Activated CD4-positive, alpha-beta T cell treated with anti-CD3 and anti-CD28 coated beads, Interleukin-2, amount 50 U/mL, for 4 hours (primary cell): Measurements from ENCODE around the gene B4GALNT4.
"Not testable (repeated sequence)": the region's sequence is repeated elsewhere in the genome, so short reads cannot be mapped to it uniquely, and the experiment has no call there.

Experiments used
- DNase-seq, 2 experiments: peaks; one replicate each; pipeline ENCODE4 v3.0.0-alpha.2; 2020

Gene B4GALNT4

DNA sequence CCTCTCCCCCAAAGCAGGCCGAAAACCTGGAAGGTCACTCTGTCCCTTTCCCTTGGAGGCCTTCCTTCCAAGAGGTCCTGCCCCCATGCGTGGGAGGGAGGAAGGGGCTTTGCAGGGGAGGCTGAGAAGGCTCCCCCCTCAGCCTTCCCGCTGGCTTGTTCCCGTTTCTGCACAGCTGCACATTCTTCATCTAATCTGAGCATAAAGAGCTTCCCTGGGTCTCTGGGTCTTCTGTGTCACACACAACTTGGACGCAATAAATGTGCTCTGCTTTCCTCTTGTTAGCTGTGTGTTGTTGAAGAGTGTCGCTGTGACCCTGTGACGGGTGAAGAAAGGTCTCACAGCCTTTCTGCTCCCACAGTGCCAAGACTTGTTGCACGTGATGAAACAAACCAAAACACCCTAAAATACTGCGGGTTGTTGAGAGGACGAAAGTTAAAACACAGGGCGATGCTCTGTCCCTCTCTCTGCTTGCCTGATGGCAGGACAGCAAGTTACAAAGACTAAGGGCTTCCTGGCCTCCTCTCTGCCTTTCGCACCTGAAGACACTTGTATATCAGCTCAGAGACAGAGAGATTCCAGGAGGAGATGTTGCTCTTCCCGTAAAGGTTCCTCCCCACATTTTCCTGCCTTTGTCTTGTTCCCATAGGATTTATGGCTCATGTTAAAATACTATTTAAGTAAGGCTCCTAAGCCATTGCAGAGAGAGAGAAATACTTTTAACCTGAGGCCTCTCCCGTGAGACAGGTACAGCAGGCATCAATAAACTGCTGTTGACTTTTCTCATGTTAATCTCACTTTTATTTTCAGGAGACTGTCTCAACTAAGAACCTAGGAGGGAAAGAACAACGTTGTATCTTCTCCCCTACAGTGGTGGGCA, 33.3 kb upstream of the B4GALNT4 start:
- DNase-seq = no peak

DNA sequence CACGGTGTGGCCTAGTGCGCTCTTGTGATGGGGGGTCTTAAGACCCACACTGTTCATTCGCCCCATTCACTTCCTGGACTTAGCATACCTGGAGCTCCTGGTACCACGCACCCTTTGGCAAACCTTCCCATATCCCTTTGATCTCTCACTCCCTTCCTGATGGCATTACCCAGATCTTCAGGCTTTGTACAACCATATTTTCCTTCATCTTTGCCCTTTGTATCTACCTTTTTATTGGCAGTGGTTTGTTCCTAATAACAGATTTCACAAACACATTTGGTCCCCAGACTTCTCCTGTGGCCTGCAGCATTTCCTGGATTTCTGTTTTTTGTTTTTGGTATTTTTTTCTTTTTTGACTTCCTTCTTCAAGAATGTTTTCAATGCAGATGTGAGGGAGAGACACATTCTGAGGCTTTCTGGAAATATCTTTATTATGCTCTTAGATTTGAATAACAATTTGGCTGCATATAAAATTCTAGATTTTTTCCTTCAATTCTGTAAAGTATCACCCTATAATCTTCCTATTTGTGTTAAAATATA, 32.6 kb upstream of the B4GALNT4 start:
- DNase-seq = no peak

DNA sequence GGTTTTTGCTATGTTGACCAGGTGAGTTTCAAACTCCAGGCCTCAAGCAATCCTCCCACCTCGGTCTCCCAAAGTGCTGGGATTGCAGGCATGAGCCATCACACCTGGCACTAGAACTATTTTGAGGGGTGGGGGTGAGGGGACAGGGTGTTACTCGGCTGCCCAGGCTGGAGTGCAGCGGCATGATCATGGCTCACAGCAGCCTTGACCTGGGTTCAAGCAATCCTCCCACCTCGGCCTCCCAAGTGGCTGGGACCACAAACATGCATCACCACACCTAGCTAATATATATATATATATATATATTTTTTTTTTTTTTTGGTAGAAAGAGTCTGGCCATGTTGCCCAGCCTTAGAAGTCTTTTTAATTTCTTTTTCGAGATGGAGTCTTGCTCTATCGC, 31.6 kb upstream of the B4GALNT4 start:
- no peak for DNase-seq

DNA sequence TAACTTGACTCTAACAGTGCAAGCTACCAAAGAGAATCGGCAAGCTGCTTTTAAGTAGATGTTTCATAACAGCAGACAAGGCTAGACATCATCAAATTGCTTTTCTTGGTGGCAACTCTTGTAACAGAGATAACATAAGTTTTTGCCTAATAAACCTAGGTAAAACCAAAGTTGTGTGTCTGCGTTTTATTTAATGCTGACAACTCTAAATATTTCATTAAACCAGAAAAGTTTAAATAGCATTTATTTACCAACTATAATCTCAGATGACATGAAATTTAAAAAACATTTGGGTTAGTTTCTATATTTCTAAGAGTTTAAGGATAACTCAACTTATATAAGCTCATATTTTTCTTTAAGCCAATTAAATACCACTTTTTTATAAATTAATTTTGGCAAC, 29.3 kb upstream of the B4GALNT4 start:
- DNase-seq = no peak

DNA sequence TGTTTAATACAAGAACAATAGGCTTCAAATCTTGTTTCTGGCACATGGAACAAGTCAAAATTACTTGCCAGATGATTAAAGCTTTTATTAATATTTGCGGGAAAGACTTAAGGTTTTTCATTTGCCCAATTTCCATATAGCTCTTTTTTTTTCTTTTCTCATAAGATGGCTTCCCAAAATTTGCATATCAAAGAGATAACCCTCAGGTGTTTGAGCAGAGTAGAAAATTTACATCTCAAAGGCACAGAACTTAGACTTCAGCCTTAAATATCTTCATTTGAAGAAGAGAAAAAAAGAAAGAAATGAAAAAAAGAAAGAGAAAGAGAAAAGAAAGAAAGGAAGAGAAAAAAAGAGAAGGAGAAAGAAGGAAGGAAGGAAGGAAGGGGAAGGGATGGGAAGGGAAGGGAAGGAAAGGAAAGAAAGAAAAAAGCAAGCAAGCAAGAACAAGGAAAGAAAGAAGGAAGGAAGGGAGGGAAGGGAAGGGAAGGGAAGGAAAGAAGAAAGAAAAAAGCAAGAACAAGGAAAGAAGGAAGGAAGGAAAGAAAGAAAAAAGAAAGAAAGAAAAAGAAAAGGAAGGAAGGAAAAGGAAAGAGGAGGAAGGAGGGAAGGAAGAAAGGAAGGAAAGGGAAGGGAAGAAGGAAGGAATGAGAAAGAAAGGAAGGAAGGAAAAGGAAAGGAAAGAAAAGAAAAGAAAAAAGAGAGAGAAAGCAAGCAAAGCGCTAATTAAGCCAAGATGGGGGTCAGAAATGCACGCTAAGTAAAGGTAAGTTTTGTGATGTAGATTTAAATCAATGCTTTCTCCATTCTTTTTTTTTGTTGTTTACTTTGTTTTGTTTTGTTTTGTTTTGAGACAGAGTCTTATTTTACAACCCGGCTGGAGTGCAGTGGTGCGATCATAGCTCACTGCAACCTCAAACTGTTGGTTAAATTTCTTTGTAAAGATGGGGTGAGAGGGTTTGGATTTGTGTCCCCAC, 28.5 kb upstream of the B4GALNT4 start:
- no peak for DNase-seq

DNA sequence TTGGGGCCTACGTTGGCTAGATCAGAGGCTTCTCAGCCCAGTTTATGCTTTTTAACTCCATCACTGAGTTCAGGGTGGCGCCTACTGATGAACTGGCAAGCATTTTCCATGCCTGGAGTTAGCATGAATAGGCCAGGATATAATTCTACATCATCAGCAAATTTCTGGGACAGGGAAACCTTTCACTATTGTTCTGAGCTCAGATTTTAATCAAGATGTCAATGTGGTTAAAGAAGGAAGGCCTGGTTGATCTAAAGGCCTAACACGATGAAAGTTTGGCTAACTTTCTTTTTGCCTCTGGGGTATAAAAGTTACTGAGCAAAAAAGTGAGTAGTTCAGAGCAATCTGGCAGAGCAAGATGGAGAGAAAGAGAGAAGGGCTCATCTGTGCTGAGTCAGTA, 27.0 kb upstream of the B4GALNT4 start:
- DNase-seq = no peak

DNA sequence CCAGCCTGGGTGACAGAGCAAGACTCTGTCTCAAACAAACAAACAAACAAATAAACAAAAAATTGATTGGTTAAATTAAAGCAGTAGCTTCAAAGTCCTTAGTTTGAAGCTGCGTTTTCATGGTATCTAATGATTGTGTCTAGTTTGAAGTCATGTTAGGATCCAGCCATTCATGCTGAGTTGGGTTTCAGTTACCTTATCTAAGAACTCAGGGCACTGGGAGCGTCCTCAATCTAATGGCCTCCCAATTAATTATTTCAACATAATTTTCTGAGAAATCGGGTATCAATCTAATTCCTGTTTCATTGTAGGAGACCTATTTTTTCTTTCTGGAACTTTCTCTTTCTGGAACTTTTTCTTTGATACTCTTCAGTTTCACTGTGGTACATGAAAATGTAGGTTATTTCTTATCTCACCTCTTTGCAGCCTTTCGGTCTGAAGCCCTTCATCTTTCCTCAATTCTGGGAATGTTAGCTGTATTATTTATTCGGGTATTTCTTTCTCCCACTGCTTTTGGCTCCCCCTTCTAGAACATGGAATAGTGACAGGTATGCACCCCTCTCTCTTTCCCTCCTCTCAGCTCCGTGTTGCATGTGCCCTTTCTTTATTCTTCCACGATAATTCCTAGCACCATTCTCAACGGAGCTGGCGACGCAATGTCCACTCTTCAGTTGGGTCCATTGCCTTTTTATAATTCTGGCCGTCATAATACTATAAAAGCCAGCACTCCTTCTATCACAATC, 24.3 kb upstream of the B4GALNT4 start:
- no peak for DNase-seq

DNA sequence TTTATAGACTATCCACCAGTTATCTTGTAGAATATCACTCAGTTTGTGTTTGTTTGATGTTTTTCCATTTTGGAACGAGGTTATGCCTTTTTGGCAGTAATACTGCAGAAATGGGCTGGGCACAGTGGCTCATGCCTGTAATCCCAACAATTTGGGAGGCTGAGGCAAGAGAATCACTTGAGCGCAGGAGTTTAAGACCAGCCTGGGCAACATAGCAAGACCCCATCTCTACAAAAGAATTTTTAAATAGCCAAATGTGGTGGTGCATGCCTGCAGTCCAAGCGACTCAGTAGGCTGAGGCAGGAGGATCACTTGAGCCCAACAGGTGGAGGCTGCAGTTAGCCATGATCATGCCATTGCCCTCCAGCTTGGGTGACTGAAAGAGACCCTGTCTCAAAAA, 22.8 kb upstream of the B4GALNT4 start:
- no peak for DNase-seq

DNA sequence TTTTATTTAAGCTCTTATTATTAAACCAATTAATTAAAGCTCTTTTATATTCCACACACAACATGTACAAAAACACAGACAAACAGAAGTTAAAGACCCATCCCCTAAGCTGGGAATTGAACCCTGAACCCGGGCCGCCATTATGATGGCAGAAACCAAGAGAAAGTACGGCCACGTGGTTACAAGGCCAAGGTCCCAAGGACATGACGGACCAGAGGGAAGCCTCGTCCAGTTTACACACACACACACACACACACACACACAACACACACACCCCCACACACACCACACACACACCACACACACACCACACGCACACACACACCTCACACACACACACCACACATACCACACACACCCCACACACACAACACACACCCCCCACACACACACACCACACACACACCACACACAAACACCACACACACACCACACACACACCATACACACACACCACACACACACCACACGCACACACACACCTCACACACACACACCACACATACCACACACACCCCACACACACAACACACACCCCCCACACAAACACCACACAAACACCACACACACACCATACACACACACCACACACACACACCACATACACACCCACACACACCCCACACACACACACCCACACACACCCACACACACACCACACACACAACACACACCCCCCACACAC, 19.9 kb upstream of the B4GALNT4 start:
- DNase-seq = not testable (repeated sequence)

DNA sequence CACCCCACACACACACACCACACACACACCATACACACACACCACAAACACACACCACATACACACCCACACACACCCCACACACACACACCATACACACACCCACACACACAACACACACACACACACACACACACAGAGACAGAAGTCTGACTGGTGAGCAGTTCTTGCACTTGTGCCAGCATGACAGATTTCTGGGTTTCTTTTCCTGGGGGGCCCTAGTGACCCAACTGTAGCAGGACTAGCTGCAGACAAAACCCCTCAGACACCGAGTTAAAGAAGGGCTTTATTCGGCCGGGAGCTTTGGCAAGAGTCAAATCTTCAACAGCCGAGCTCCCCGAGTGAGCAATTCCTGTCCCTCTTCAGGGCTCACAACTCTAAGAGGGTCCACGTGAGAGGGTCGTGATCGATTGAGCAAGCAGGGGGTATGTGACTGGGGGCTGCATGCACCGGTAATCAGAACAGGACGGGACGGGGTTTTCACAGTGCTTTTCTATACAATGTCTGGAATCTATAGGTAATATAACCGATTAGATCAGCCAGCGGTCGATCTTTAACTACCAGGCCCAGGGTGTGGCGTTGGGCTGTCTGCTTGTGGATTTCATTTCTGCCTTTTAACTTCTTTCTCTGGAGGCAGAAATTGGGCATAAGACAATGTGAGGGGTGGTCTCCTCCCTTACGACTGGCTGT, 19.1 kb upstream of the B4GALNT4 start:
- not testable (repeated sequence) for DNase-seq

DNA sequence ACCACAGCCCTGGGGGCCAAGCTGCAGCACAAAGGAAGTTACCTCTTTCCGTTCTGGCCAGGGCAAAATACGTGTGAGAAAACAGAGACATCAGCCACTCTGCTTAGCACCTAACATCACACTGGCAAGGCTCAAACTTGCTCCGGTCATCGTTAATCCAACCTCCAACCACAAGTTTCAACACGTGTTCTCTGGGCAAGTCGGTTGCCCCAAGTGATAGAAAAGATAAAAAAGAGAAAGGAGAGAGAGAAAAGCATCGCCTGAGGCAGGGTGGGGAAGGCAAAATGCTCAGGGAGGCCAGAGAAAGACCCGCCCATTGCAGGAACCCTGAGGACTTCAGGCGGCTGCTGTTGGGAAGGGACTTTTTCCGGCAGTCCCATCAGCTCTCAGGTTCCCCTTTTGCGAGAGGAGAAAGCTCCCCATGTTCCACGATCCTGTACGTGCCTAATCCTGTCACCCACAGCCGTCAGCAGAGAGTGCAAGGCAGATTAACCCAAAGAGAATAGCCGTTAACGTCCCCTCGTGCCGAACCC, 18.5 kb upstream of the B4GALNT4 start:
- no peak for DNase-seq

DNA sequence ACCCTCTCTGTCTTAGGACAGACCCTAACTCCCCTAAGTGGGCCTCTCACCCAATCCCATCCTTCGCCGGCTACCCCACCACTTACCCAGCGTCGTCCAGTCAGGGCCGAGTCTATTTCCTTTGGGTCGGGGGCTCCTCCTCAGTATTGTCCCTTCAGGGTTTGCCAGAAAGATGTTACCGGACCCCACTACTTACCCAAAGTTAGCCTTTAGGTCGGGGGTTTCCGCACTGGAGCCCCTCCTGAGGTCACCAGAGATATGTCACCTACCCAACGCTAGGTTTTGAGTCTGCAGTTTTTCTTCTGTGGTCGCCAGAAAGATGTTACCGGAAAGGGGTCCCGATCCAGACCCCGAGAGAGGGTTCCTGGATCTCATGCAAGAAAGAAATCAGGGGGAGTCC, 17.9 kb upstream of the B4GALNT4 start:
- no peak for DNase-seq

DNA sequence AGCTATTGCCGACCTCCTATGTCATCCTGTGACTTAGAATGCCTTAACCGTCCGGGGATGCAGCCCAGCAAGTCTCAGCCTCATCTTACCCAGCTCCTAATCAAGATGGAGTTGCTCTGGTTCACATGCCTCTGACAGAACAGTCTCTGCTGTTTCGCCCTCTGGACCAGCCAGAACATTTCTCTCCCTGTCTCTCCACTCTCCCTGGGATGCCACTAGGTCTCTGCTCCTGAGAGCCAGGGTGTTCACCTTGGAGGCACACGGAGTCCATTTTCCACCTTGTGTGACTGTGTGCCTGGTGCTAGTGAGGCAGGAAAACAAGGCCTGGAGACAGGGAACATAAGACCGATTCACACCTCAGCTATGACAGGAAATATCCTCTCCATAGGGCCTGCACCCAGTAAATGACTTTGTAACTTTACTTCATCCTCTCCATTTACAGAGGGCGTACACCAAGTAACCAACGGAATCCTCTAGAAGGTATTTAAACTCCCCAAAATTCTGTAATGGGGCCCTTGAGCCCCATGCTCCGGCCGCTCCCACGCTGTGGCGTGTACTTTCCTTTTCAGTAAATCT, 16.8 kb upstream of the B4GALNT4 start:
- DNase-seq = no peak

DNA sequence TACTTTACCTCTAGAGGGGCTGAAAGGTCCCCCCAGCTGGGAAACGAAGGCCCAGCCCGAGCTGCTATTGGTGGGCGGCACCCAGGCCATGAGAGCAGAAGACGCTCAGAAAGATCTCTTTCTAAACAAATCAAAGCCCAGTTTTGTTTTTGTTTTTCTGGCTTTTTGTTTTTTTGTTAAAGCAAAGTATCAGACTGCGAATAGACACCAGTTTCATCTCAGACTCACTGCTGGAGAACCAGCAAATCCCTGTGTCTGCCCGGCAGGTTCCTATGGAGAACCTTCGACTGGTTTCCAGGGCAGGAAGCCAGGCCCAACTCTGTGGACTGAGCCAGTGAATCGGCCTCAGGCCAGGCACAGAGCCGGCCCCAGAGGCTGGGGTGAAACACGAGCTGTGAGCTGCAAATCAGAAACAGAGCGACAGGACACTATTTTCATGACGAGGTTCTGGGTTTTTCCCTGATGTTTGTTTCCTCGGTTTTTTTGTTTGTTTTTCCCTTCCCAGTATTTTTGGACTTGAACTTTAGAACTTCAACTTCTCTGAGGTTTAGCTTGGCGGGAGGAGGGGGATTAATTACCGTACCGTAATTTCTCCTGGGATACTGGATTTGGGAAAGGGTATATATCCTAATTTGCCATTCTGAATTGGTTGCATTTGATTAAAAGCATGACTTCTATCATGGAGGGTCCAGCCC, 16.0 kb upstream of the B4GALNT4 start:
- no peak for DNase-seq

DNA sequence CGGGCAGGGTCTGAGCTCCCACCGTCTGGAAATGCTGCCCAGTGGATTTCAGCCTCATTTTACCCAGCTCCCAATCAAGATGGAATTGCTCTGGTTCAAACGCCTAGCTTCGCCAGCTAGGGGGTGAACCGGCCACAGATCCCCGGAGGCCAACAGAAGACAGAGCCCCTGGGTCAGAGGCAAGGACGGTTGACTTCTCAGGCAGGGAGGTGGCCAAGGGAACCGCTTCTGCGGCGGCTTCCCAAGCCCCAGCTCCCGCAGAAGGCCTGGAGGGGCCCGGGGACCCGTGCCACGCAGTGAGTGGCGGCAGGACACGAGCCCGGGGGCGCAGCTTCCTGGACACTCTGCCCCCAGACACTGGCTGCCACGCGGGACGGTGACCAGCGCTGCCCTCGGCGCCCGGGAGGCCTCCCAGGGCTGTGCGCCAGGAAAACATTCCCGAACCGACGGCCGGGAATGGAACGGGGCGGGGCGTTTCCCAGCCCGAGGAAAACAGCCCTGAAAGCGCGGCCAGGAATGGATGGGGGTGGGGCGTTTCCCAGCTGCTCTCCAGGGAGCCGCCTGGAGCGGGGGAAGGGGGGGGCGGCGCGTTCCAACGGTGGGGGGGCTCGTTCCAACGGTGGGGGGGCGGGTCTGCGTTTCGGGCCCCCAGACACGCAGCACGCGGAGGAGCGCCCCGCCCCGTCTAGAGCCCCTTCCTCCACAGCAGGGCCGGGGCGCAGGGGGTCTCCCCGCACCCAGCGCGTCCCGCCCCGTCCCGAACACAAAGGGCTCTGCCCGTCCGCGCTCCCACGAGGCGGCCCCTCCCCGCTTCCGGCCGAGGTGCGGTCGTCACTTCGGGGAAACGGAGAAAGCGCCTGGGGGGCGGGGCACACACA, 13.5 kb upstream of the B4GALNT4 start:
- DNase-seq = peak; percentile 81 to 87

DNA sequence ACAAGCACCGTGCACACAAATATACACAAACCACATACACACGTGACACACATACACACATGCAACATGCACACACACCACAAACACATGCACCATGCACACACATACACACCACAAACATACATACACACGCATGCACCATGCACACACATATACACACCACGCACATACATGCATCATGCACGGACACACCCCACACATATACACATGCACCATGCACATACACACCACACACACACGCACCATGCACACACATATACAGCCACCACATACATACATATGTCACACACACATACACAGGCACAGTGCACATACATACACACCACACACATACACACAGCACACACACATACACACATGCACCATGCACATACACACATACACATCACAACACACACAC, 12.7 kb upstream of the B4GALNT4 start:
- no peak for DNase-seq

DNA sequence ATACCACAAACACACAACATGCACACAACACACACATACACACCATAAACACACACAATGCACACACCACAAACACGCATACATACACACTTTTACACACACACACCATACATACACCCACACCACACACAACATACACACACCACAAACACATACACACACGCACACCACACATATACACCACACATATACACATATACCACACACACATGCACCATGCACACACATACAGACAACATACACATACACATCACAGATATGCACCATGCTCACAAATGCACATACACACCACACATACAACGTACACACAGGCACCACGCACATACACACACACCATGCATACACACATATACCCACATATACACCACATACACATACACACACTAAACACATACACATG, 11.7 kb upstream of the B4GALNT4 start:
- no peak for DNase-seq

DNA sequence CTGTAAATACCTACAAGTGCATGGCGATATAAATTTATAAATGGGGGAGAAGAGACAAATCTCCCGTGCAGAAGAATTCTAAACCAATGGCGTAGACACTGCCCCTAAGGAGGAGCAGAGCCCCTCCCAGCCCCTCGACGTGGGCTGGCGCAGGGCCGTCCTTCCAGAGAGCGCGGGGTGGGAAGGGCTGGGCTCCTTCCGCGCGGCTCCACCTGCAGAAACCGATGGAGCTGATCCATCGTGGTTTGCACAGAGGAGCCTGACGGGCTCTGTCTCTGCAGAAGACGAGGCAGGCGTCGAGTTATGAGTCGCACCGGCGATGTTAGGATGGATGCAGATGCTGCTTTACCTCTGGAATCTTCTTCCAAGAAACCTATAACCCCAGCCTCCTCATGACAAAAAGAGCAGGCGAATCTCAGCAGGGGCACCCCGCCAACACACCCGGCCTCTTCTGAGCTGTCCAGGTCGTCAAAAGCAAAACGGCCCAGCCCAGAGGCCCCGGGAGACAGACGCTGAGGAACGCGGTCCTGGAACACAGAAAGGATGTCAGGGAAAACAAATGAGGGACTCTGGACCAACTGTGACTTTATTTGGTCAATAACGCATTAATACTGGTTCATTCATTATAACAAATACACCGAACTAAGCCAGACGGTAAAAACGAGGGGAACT, 11.0 kb upstream of the B4GALNT4 start:
- no peak for DNase-seq
